GM23248 (cell line): ENCODE results near the gene NMS.

Experiments used
- EZH2 ChIP-seq: fragments of 200-600 bp; sonication (generic); IDR thresholded peaks from 2 replicates; pipeline ENCODE4 v1.6.1; 2018; ENCODE audit warnings: antibody characterized with exemption, mild to moderate bottlenecking; ENCODE audit not compliant: insufficient read depth, poor library complexity, severe bottlenecking
- EZH2phosphoT487 ChIP-seq: fragments of 200-600 bp; sonication (generic); IDR thresholded peaks from 2 replicates; pipeline ENCODE4 v1.6.1; 2018; ENCODE audit warnings: antibody characterized with exemption, moderate library complexity, mild to moderate bottlenecking, low read depth; ENCODE audit not compliant: insufficient read depth

DNA sequence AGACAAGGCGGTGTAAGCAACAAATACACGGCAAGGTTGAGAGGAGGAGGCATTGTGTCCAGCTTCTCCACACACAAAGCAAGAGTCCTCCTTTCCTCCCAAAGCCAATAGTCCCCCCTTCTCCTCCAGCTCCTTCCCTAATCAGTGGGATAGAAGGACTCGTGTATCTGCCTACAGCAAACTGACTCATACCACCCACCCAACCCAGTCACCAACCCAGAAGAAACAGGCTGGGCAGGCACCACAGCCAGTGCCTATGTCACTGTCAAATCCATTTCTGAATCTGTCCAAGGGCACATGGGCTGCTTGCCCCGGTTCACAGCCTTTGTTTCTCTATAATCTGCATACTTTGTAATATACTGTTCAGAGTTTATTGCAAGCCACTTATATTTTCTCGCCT, 19.2 kb upstream of the NMS start:
- TF ChIP-seq EZH2 (no peak), EZH2phosphoT487 (no peak)
